ENCODE results near the gene TSC22D1.

Gene TSC22D1

DNA sequence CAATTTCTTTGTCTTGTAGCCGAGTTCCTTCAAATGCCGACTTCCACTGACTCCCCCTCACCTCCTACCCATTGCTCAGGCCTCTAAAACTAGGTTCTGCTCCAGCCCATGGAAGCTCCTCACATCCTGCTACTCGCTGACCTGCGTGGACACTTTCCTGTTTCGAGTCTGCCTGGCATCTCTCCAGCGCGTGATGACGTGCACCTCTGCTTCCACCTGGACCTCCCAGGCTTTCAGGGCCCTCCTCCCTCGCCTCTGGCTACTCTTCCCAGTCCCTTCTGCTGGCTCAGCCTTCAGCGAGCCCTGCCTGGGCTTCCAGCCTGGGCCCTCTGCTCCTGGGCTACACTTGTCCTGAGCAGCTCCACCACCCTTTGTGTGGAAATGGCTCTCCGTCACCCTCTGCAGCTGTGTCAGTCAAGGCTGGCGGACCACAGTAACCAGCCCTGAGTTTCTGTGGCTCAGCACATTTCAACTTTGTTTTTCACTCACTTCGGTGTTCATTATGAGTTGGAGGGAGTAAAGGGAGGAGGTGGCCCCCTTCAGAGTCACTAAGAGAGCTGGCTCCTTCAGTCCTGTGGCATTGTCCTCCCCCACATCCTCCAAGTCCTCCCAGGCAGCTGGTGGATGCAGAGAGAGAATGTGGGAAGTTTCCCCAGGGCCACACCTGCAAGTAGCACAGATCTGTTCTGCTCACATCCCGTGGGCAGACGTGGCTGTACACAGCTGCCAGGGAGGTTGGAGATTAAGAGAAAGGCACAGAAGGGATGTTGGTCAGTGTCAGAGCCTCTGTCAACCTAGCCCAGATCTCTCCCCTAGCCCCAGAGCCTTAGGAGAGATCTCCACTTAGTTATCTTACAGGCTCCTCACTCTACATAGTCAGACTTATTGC, 153.1 kb downstream of the TSC22D1 start:
- POLR2A ChIA-PET: interaction anchor here (1.5 kb wide), 1 partner anchor 14 kb away, joined by 3 read pairs; no protein-coding TSS in a partner anchor
- TF ChIP-seq SUZ12 (IDR thresholded peaks at IDR 0.05): no peak
- no peak for TF ChIP-seq SP1 (IDR thresholded peaks at IDR 0.05)
- TF ChIP-seq ARNT (IDR thresholded peaks at IDR 0.05): no peak
- TF ChIP-seq L3MBTL2 (conservative IDR thresholded peaks at IDR 0.05): no peak
- CTCF ChIA-PET: no interaction called here
- no peak for DNase-seq (ENCODE audit: extremely low spot score)

DNA sequence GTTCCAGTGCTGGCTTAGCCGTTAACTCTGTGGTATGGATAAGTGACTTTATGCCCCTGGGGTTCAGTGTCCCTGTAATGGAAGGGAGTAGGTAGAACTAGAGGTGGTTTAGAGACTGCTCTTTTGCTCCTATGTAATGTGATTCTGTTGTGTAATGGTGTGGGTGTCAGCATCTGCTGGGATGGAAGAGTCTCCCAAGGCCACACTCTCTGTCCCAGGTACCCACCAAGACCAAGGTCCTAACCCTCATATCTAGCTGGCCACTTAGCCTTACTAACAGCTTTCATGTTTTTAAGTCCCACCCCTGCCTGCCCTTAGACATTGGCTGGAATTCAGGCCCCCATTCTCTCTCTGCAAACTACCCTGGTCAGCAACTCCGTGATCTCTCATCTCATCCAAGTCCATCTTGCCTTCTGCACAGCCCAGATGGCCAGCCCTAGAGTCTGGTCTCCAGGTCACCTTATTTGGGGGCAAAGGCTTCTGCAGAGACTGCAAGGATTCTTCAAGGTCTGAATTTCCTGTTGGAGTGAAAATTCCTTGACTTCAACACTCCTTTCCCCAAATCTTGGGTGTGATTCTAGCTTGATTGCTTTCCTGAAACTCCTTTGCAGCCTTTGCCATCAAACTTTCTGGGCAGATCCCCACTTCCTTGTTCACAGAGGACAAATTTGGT, 154.1 kb downstream of the TSC22D1 start:
- no peak for TF ChIP-seq SP1 (IDR thresholded peaks at IDR 0.05)
- TF ChIP-seq NFRKB (IDR thresholded peaks at IDR 0.05): no peak
- no peak for TF ChIP-seq TARDBP (IDR thresholded peaks at IDR 0.05)
- TF ChIP-seq ARNT (IDR thresholded peaks at IDR 0.05): no peak
- ChIA-PET CTCF (no interaction called here), POLR2A (interaction anchor here (1.5 kb wide), 1 partner anchor 15 kb away, joined by 3 read pairs; no protein-coding TSS in a partner anchor)
- no peak for DNase-seq (ENCODE audit: extremely low spot score)

DNA sequence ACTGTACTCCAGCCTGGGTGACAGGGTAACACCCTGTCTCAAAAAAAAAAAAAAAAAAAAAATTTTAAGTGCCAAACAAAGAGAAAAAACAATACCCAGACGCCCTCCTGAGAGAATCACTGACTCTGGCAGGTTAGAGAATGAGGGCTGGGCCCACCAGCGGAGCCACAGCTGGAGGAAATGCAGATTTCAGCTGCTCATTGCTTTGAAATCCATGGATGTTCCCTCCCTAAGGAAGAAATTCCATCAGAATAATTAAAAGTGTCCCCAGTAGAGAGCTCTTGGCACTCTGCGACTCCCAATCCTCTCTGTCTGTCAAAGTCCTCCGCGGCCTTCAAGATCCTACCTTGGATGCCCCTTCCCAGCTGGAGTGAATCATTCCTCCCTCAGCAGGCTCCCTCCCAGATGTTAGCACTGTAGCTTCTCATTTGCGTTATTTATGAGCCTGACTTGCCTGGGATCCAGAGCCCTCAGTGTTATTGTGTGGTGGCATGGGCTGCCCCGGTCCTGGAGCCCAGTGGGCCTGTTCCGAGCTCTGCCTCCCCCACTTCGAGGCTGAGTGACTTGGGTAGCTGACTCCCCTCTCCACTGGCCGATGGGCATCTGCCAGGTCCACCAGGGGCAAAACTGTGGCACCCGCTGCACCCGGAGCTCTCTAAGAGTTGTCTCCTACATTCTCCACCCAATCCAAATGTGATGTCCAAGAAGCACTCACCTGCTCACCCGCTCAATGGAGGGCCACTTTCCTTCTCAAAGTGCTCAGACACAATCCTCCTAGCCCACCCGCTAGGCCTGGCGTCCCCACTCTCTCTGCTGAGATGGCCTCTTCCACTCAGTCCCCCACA, 155.5 kb downstream of the TSC22D1 start:
- ChIA-PET CTCF (no interaction called here), POLR2A (no interaction called here)
- TF ChIP-seq ARNT (IDR thresholded peaks at IDR 0.05): no peak
- no peak for TF ChIP-seq FOXM1 (IDR thresholded peaks at IDR 0.05; ENCODE audit: borderline replicate concordance)
- TF ChIP-seq BHLHE40 (IDR thresholded peaks at IDR 0.05; ENCODE audit: borderline replicate concordance): no peak
- no peak for TF ChIP-seq FOXA1 (IDR thresholded peaks at IDR 0.05)
- TF ChIP-seq SP1 (IDR thresholded peaks at IDR 0.05): no peak
- no peak for TF ChIP-seq TARDBP (IDR thresholded peaks at IDR 0.05)
- TF ChIP-seq NFRKB (IDR thresholded peaks at IDR 0.05): no peak
- no peak for DNase-seq (ENCODE audit: extremely low spot score)

DNA sequence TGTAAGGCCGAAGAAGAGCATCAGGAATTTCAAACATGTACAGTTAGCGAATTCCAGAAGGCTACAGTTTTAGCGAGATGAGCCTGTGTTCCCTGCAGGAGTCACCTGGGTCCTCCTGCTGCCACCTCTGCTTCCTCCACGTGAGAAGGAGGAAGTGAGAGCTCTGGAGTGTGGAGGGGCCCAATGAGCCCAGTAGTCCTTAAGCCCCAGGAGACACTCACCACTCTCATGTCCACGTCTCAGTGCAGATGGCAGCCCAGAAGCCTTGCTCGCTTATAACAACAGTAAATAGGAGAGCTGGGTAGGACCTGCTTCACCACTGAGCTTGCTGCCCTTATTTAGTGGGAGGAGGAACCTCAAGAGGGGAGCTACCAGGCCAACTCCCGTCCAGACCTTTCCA, 158.3 kb downstream of the TSC22D1 start:
- CTCF ChIA-PET: no interaction called here
- no peak for TF ChIP-seq LEF1 (IDR thresholded peaks at IDR 0.05; ENCODE audit: borderline replicate concordance)
- TF ChIP-seq CTBP1 (IDR thresholded peaks at IDR 0.05; ENCODE audit: borderline replicate concordance): no peak
- no peak for TF ChIP-seq ELF4 (IDR thresholded peaks at IDR 0.05)
- no peak for TF ChIP-seq BHLHE40 (IDR thresholded peaks at IDR 0.05; ENCODE audit: borderline replicate concordance)
- TF ChIP-seq SP1 (IDR thresholded peaks at IDR 0.05): no peak
- no peak for TF ChIP-seq L3MBTL2 (conservative IDR thresholded peaks at IDR 0.05)
- no peak for TF ChIP-seq TARDBP (IDR thresholded peaks at IDR 0.05)
- no peak for TF ChIP-seq ZNF384 (IDR thresholded peaks at IDR 0.05)
- no peak for TF ChIP-seq ARNT (IDR thresholded peaks at IDR 0.05)
- TF ChIP-seq HDGF (IDR thresholded peaks at IDR 0.05; ENCODE audit: borderline replicate concordance): no peak
- TF ChIP-seq, protein P1, sequence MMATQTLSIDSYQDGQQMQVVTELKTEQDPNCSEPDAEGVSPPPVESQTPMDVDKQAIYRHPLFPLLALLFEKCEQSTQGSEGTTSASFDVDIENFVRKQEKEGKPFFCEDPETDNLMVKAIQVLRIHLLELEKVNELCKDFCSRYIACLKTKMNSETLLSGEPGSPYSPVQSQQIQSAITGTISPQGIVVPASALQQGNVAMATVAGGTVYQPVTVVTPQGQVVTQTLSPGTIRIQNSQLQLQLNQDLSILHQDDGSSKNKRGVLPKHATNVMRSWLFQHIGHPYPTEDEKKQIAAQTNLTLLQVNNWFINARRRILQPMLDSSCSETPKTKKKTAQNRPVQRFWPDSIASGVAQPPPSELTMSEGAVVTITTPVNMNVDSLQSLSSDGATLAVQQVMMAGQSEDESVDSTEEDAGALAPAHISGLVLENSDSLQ (IDR thresholded peaks at IDR 0.05): no peak
- TF ChIP-seq FOXM1 (IDR thresholded peaks at IDR 0.05; ENCODE audit: borderline replicate concordance): no peak
- TF ChIP-seq NFRKB (IDR thresholded peaks at IDR 0.05): no peak
- no peak for TF ChIP-seq SUZ12 (IDR thresholded peaks at IDR 0.05)
- TF ChIP-seq FOXK2 (IDR thresholded peaks at IDR 0.05): no peak
- no peak for TF ChIP-seq FOXA1 (IDR thresholded peaks at IDR 0.05)
- no peak for DNase-seq (ENCODE audit: extremely low spot score)
- POLR2A ChIA-PET: interaction anchor here (1.4 kb wide), 1 partner anchor 17 kb away, joined by 5 read pairs; no protein-coding TSS in a partner anchor

DNA sequence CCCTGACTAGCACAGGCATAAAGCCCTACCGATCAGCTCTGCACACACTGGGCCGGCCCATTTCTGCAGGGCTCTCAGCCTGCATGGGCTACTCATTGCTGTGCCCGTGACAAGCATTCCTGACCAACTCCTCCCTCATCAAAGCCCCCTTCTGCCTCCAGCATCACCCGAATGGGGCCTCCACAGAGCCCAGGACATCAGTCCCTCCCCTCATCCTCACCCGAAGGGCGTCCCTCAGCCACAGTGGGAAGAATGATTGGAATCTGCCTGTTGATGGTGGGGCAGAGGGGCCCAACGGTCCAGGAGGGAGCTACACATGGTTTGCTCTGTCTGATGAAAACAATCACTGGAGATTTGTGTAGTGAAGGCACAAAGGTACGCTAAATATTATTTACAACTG, 158.7 kb downstream of the TSC22D1 start:
- CTCF ChIA-PET: no interaction called here
- DNase-seq (ENCODE audit: extremely low spot score): no peak
- no peak for TF ChIP-seq HDGF (IDR thresholded peaks at IDR 0.05; ENCODE audit: borderline replicate concordance)
- no peak for TF ChIP-seq LEF1 (IDR thresholded peaks at IDR 0.05; ENCODE audit: borderline replicate concordance)
- TF ChIP-seq, protein P1 (IDR thresholded peaks at IDR 0.05): no peak
- POLR2A ChIA-PET: interaction anchor here (1.4 kb wide), 1 partner anchor 18 kb away, joined by 5 read pairs; no protein-coding TSS in a partner anchor

DNA sequence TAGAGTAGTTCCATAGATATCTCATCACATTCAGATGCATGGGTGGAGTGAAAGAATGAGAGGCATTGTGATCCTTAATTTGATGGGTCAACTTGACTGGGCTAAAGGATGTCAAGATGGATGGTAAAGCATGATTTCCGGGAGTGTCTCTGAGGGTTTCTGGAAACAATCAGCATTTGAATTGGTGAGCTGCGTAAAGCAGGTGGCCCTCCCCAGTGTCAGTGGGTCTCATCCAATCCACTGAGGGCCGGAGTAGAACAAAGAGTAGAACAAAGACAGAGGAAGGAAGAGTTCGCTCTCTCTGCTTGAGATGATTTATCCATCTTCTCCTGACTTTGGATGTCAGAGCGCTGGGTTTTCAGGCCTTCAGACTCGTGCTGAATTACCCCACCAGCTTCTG, 159.4 kb downstream of the TSC22D1 start:
- TF ChIP-seq FOXK2 (IDR thresholded peaks at IDR 0.05) (no peak), ZNF384 (IDR thresholded peaks at IDR 0.05) (no peak), HDGF (IDR thresholded peaks at IDR 0.05; ENCODE audit: borderline replicate concordance) (no peak), SP1 (IDR thresholded peaks at IDR 0.05) (no peak), ELF4 (IDR thresholded peaks at IDR 0.05) (no peak), SUZ12 (IDR thresholded peaks at IDR 0.05) (no peak), FOXA1 (IDR thresholded peaks at IDR 0.05) (no peak), TARDBP (IDR thresholded peaks at IDR 0.05) (no peak), LEF1 (IDR thresholded peaks at IDR 0.05; ENCODE audit: borderline replicate concordance) (no peak), CTBP1 (IDR thresholded peaks at IDR 0.05; ENCODE audit: borderline replicate concordance) (no peak), ARNT (IDR thresholded peaks at IDR 0.05) (no peak), BHLHE40 (IDR thresholded peaks at IDR 0.05; ENCODE audit: borderline replicate concordance) (no peak), L3MBTL2 (conservative IDR thresholded peaks at IDR 0.05) (no peak)
- TF ChIP-seq, protein P1 (IDR thresholded peaks at IDR 0.05): no peak
- CTCF ChIA-PET: no interaction called here
- no peak for DNase-seq (ENCODE audit: extremely low spot score)
- POLR2A ChIA-PET: no interaction called here

All from HEK293T (cell line).